IPS-NIHi11 (cell line): Measurements from ENCODE around the gene KICS2.
"Not testable (repeated sequence)": the region's sequence is repeated elsewhere in the genome, so short reads cannot be mapped to it uniquely, and the experiment has no call there.

Experiments
- DNase-seq: peaks from one replicate; pipeline ENCODE4 v3.0.0; 2012; ENCODE audit warnings: mixed read lengths, low spot score

Gene KICS2

DNA sequence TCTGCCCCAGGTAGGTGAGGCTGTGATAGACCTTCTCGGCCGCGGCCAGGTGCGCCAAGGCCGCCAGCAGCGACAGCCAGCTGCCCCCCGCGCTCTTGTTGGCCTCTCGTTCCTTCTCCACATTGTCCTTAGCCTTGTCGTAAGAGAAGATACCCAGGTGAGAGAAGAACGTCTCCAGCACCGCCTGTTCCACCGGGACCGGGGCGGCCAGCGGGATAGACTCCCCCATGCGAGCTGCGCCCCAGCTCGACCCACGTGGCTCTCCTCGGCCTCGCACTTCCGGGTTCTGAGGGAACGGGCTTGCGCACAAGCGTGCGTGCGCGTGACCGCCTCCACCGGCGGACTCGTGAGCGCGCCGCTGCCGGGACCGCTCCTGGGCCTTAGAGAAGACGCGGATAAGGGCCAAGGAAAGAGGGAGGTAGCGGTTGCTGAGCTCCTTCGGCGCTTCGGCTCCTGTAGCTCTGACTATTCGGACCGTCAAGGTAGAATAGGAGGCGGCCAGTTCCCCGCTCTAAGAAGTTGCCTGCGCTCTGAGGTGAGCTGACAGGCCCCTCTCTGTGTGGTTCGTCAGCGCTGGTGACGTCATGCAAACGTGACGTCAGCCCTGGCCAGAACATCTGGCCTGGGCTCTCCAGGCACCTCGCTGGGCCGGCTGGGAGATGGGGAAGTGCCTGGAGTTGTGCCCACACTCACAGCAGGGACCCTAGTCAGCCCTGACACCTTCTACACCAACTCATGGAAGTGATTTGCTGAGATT, at the start of gene KICS2:
TSS of gene KICS2 (minus strand) at position 288 of the 757 bp plus-strand sequence. CDS start at position 229, 59 bp downstream.
- DNase-seq: peak; percentile 96

- DNase-seq: no peak
These were observed 48.3 kb upstream of the KICS2 start for GRCh38 chr12:64270411-64270810.

- DNase-seq: no peak
These were observed 47.1 kb upstream of the KICS2 start for GRCh38 chr12:64269161-64269560.

GRCh38 chr12:64268409-64268808, 46.3 kb upstream of the KICS2 start:
- DNase-seq: no peak

DNA sequence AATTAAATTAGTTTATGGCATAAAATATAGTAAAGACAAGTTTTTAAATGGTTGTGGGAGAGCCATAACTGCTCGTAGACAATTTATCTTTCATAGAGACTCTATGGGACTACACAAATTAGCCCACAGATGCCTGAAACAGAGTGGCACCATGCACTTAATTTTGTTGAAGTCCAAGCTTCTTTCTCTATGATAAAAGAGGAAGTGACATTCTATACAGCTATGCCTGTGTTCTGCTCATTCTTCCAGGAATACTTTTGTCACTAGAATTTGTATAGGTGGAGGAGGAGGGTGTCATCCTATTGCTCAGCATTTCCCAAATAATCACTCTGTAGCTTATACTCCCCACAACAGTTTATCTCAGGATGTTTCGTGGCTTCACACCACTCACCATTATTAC, 43.7 kb upstream of the KICS2 start:
- no peak for DNase-seq

DNA sequence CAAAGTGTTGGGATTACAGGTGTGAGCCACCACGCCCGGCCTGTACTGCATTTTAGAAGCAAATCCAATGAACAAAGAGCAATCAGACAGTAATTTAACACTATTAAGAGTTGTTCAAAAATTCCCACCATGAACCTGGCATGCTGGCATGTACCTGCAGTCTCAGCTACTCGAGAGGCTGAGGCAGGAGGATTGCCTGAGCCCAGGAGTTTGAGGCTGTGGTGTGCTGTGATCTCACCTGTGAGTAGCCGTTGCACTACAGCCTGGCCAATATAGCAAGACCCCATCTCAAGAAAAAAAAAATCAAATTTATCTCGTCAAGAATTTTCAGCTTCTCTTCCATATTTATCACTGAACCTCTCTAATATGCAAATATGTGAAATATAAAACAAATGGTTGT, 39.7 kb upstream of the KICS2 start:
- DNase-seq: no peak

DNA sequence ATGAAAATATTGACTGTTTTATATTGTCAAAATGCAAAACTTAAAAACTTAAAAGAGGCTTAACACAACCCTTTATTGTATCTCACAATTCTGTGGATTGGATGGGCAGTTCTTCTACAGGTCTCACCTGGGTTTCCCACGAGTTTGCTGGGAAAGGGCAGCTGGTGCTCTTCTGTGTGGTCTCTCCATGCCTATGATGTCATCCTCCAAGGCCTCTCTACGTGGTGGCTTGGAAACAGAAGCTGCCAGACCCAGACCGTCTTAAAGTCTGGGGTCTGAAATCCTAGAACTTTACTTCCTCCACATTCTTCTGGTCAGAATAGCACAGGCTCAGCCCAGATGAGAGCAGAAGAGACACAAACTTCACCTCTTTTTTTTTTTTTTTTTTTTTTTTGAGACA, 36.5 kb upstream of the KICS2 start:
- DNase-seq: no peak

- DNase-seq: peak; percentile 40
These were observed 34.2 kb upstream of the KICS2 start for GRCh38 chr12:64256166-64256800.

GRCh38 chr12:64255249-64255648, 33.2 kb upstream of the KICS2 start:
- DNase-seq: no peak

DNA sequence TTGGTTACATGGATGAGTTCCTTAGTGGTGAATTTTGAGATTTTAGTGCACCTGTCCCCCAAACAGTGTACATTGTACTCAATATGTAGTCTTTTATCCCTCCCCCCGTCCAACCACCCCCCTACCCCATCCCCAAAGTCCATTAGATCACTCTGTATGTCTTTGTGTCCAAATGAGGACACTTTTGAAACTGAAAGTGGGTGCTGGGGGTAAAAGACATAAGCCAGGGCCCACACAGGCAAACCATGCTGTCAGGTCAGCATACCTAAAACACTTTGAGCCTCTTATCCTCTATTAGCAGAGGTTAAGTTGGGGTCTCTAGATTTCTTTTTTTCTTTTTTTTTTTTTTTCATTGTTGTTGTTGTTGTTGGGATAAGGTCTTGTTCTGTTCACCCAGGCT, 31.3 kb upstream of the KICS2 start:
- DNase-seq: no peak

DNA sequence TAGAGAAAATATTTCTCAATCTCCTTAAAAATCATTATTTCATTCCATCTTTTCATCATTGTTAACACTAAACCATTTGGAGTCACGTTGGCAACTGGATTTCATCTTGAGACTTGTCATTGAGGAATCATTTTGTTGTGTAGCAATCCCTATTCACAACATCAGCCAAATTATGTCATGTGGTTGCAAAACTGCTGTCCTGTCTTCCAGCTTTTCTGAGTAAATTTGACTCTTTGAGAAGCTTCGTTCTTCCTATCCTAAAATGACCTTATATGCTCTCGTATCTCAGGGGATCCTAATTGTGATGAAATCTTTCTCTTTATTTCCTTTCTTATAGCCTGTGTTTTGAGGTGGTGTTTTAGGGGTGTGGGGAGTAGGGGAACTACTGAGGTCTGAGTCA, 30.6 kb upstream of the KICS2 start:
- DNase-seq: no peak

GRCh38 chr12:64243809-64244208, 21.7 kb upstream of the KICS2 start:
- no peak for DNase-seq

- DNase-seq: no peak
These were observed 18.7 kb upstream of the KICS2 start for GRCh38 chr12:64240781-64241180.

- DNase-seq: no peak
These were observed 15.3 kb upstream of the KICS2 start for GRCh38 chr12:64237382-64237781.

DNA sequence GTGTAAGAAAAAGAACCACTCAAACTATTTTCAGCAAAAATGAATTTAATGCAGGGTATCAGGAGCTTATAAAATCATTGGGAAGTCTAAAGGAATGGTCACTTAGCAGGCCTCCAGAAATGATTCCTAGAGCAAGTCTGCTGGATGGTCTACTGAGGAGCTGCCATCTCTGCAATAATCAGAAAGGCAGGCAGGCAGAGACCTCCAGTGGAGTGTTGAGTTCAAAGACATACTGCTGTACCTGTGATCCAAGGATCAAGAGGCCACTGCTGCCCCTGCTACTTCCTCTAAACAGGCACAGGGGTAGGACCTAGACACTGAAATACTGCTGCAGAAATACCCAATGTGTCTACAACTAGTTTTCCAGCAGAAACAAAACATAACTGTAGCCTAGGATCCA, 14.5 kb upstream of the KICS2 start:
- no peak for DNase-seq

- DNase-seq: no peak
These were observed 10.1 kb upstream of the KICS2 start for GRCh38 chr12:64232196-64232595.

DNA sequence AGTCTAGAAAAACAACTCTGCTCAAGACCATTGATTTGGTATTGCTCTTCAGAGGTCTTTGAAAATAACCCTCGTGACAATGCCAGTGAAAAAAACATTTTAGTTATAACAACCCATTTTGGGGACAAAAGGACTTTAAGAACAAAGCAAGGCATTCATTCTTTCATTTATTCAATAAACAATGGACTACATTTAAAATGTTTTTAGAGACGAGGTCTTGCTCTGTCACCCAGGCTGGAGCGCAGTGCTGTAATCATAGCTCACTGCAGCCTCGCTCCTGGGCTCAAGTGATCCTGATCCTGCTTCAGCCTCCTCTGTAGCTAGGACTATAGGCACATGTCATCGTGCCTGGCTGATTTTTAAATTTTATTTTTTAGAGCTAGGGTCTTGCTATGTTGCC, 7.7 kb upstream of the KICS2 start:
- DNase-seq: no peak

DNA sequence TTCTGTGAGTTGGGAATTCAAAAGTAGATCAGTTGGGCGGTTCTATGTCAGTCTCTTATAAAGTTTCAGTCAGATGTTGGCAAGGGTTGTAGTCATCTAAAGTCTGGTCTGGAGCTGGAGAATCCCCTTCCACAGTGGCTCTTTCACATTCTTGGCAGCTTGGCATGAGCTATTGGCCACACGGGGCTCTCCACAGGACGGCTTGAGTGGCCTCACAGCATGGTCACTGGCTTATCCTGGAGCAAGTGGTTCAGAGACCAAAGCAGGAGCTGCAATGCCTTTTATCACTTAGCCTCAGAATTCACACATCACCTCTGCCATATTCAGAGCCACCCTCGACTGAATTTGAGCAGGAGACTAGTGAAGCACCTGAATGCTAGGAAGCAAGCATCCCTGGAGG, 7.1 kb upstream of the KICS2 start:
- no peak for DNase-seq

DNA sequence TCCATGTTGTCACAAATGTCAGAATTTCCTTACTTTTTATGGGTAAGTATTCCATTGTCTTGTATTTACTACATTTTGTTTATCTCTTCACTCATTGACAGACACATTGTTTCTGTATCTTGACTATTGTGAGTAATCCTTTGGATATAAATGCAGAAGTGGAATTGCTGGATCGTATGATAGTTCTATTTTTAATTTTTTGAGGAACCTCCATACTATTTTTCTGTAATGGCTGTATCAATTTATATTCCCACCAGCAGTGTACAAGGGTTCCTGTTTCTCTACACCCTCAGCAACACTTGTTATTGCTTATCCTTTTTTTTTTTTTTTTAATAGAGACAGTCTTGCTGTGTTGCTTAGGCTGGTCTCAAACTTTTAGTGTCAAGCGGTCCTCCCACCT, 3.5 kb upstream of the KICS2 start:
- DNase-seq: no peak

- DNase-seq: peak; percentile 89
These were observed 466 bp downstream of the KICS2 start for GRCh38 chr12:64221651-64222008.

DNA sequence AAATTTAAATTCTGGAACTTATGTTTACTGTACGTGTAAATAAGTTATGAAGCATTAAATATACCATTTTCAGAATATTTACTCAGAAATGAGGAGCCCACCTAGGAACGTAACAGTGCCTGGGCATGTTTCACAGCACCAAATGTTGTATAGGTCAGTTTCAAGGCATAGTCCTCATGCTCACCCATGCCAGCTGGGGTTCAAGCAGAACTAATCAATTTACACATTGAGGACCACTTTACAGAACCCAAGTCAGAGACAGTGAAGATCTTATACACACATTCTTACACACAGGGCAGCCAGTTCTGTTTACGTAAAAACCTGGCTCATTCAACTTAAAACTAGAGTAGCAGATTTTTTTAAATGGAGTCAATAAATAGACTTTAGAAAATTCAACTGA, 2.0 kb downstream of the KICS2 start:
- DNase-seq: no peak

DNA sequence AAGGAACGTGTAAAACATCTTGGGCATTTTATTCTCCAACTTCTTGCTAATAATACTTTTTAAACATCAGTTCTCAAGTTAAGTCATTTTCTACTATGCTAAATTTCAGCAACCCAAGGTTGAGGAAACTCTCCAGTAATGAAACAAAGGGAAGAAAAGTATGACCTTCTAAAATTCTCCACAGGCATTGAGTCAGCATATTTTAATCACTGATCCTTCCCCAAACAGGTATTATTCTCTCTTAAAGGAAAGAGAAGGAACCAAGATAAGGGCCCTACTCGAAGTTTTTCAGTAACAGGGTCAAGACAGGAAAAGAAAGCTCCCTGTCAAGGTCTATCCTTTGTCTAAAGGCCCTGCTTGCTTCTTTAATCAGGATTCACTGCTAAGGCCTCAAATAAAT, 3.0 kb downstream of the KICS2 start:
- DNase-seq: no peak

- no peak for DNase-seq
These were observed 3.5 kb downstream of the KICS2 start for GRCh38 chr12:64218597-64218996.

DNA sequence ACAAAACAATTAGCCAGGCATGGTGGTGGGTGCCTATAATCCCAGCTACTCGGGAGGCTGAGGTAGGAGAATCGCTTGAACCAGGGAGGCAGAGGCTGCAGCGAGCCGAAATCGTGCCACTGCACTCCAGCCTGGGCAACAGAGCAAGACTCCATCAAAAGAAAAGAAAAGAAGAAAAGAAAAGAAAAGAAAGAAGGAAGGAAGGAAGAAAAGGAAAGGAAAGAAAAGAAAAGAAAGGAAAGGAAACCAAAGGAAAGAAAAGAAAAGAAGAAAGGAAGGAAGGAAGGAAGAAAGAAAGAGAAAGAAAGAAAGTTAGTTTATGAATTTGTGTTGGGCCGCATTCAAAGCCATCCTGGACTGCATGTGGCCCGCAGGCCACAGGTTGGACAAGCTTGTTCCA, 4.5 kb downstream of the KICS2 start:
- not testable (repeated sequence) for DNase-seq
